A549 (cell line): ENCODE measurements around the gene MPHOSPH6. TPM values are rescaled to one million over a fixed set of nuclear protein-coding genes. Genes with fewer than 3 reads are reported as not detected.

Experiments
- ATAC-seq, 2 experiments: fragments of 200-7000 bp in 1 of 2; fragments of >200 bp in 1 of 2; cut with Nextera tagmentation in 1 of 2; cut with Tn5 transposase in 1 of 2; 3 replicates each; pipeline versions ENCODE4 v1.8.0 to v1.9.1; 2018 to 2020; ENCODE audit warnings: mild to moderate bottlenecking in 1 of 2, moderate library complexity in 1 of 2
- CTCF ChIA-PET: fragments of 300-600 bp; sonication (Branson Sonifier 250); formaldehyde crosslinking; extraction: SDS; loops from one replicate; lab custom pipeline; 2021; ENCODE audit warnings: antibody characterized with exemption, inconsistent platforms; lab: Yijun Ruan, JAX
- POLR2A ChIA-PET: fragments of 350-600 bp; formaldehyde crosslinking; extraction: SDS; loops from one replicate; lab custom pipeline; 2021; ENCODE audit warnings: antibody characterized with exemption, inconsistent platforms; lab: Yijun Ruan, JAX
- DNase-seq, 2 experiments: peaks; one replicate each; pipeline versions ENCODE4 v3.0.0 to v3.0.0-alpha.2; 2011 to 2016; ENCODE audit warnings: low read depth in 1 of 2, low spot score in 1 of 2
- FAIRE-seq: peaks from 2 replicates; lab custom pipeline; 2011; peaks lifted over from hg19 to GRCh38; lab: Jason Lieb, UNC
- H3K27ac ChIP-seq, 2 experiments: fragments of >200 bp; sonication (Bioruptor Twin); formaldehyde crosslinking; 3 replicates each; pipeline ENCODE4 v1.5.1; 2016 to 2017
- H3K4me1 ChIP-seq: fragments of >200 bp; sonication (Bioruptor Twin); formaldehyde crosslinking; 3 replicates; pipeline ENCODE4 v1.6.1; 2016
- H3K4me2 ChIP-seq: fragments of >200 bp; sonication (Bioruptor Twin); formaldehyde crosslinking; 3 replicates; pipeline ENCODE4 v1.6.1; 2016
- H3K4me3 ChIP-seq: fragments of >200 bp; sonication (Bioruptor Twin); formaldehyde crosslinking; 3 replicates; pipeline ENCODE4 v1.5.1; 2016
- H3K9me3 ChIP-seq: fragments of >200 bp; sonication (Bioruptor Twin); formaldehyde crosslinking; 3 replicates; pipeline ENCODE4 v1.6.1; 2016
- ATOH8 ChIP-seq: fragments of 250-450 bp; sonication (Bioruptor Pico); IDR thresholded peaks from 2 replicates; pipeline ENCODE4 v1.5.0; 2020; ENCODE audit warnings: low read depth, mild to moderate bottlenecking, moderate library complexity
- CBX8 ChIP-seq: fragments of 200-600 bp; sonication (generic); IDR thresholded peaks from 2 replicates; pipeline ENCODE4 v1.6.1; 2016
- CHD2 ChIP-seq: fragments of 150-350 bp; IDR thresholded peaks from 2 replicates; pipeline ENCODE4 v1.6.1; 2014; ENCODE audit warnings: low read length; ENCODE audit not compliant: partially characterized antibody
- E2F6 ChIP-seq: IDR thresholded peaks from 2 replicates; pipeline ENCODE4 v1.6.1; 2012; ENCODE audit warnings: low read depth, borderline replicate concordance
- ESRRA ChIP-seq: fragments of 150-350 bp; IDR thresholded peaks from 2 replicates; pipeline ENCODE4 v1.6.1; 2014; ENCODE audit warnings: mild to moderate bottlenecking, low read length, borderline replicate concordance
- GATA3 ChIP-seq: IDR thresholded peaks from 2 replicates; pipeline ENCODE4 v1.6.1; 2012; ENCODE audit warnings: borderline replicate concordance
- HMGXB4 ChIP-seq: fragments of 250-450 bp; sonication (Bioruptor Pico); IDR thresholded peaks from 2 replicates; pipeline ENCODE4 v1.5.0; 2021; ENCODE audit warnings: mild to moderate bottlenecking, moderate library complexity, borderline replicate concordance
- HOXA7 ChIP-seq: fragments of 250-450 bp; sonication (Bioruptor Pico); IDR thresholded peaks from 2 replicates; pipeline ENCODE4 v1.5.0; 2020; ENCODE audit warnings: mild to moderate bottlenecking, moderate library complexity
- HOXB13 ChIP-seq: fragments of 250-450 bp; sonication (Bioruptor Pico); IDR thresholded peaks from 2 replicates; pipeline ENCODE4 v1.5.0; 2020; ENCODE audit warnings: low read depth, mild to moderate bottlenecking, moderate library complexity
- MAZ ChIP-seq: fragments of 150-350 bp; IDR thresholded peaks from 2 replicates; pipeline ENCODE4 v1.6.1; 2014; ENCODE audit warnings: antibody characterized with exemption, low read depth, low read length, borderline replicate concordance
- MYC ChIP-seq: IDR thresholded peaks from 2 replicates; pipeline ENCODE4 v1.6.1; 2012; ENCODE audit warnings: mild to moderate bottlenecking, inconsistent platforms, low read length, improper control_type of control experiment, borderline replicate concordance
- NPAS2 ChIP-seq: fragments of 250-450 bp; sonication (Bioruptor Pico); IDR thresholded peaks from 2 replicates; pipeline ENCODE4 v1.8.0; 2022; ENCODE audit warnings: mild to moderate bottlenecking, moderate library complexity, borderline replicate concordance
- NR3C1 ChIP-seq: fragments of >200 bp; sonication (Bioruptor Twin); formaldehyde crosslinking; IDR thresholded peaks from 3 replicates; pipeline ENCODE4 v1.6.1; 2017
- PHF8 ChIP-seq: fragments of 200-600 bp; sonication (generic); IDR thresholded peaks from 2 replicates; pipeline ENCODE4 v1.6.1; 2016; ENCODE audit warnings: low read depth, mild to moderate bottlenecking, antibody characterized with exemption, moderate library complexity, borderline replicate concordance
- RARB ChIP-seq: fragments of 250-450 bp; sonication (Bioruptor Pico); IDR thresholded peaks from 2 replicates; pipeline ENCODE4 v1.8.0; 2021; ENCODE audit warnings: mild to moderate bottlenecking, moderate library complexity
- RCOR1 ChIP-seq: fragments of 150-350 bp; IDR thresholded peaks from 2 replicates; pipeline ENCODE4 v1.6.1; 2014; ENCODE audit warnings: antibody characterized with exemption, low read length, low read depth
- TFCP2L1 ChIP-seq: fragments of 250-450 bp; sonication (Bioruptor Pico); IDR thresholded peaks from 2 replicates; pipeline ENCODE4 v1.5.0; 2021; ENCODE audit warnings: mild to moderate bottlenecking
- TP53 ChIP-seq: fragments of 250-450 bp; sonication (Bioruptor Pico); IDR thresholded peaks from 2 replicates; pipeline ENCODE4 v1.5.0; 2021; ENCODE audit warnings: mild to moderate bottlenecking, moderate library complexity
- ZFP36 ChIP-seq: fragments of 450-650 bp; IDR thresholded peaks from 2 replicates; pipeline ENCODE4 v1.6.1; 2014; ENCODE audit warnings: borderline replicate concordance; ENCODE audit not compliant: partially characterized antibody
- ZSCAN20 ChIP-seq: fragments of 250-450 bp; sonication (Bioruptor Pico); IDR thresholded peaks from 2 replicates; pipeline ENCODE4 v1.8.0; 2022; ENCODE audit warnings: mild to moderate bottlenecking, moderate library complexity
- WGBS: methylation state at CpG from one replicate; pipeline ENCODE4 v1.1.6; 2017; ENCODE audit errors: missing lambda C conversion rate; 5-methylcytosine and 5-hydroxymethylcytosine counted together
- polyA plus RNA-seq, 4 experiments: library from polyadenylated mRNA; depleted of rRNA in 3 of 4; stranded (reverse); fragments of >200 nt; fragmentation: RNase III in 1 of 4; extraction: RNeasy Plus Mini Kit Qiagen cat#74134 plus additional on column Dnase treatment in 1 of 4; gene quantifications; 2 replicates in 3 of 4; 3 replicates in 1 of 4; pipeline ENCODE4 v1.2.3, GENCODE V29; 2011 to 2017

Gene MPHOSPH6
- polyA plus RNA-seq, 2 of the 4 experiments (the other 2 are of a cell fraction): 43.7 to 49.4 TPM

- POLR2A ChIA-PET: no interaction called here
- CTCF ChIA-PET: no interaction called here
These were observed 20.5 kb downstream of the MPHOSPH6 start for GRCh38 chr16:82149536-82149935.

GRCh38 chr16:82147546-82147945 is 22.5 kb downstream of the MPHOSPH6 start:
- H3K9me3 ChIP-seq: no peaks in the 10 kb centered on the region
- POLR2A ChIA-PET: no interaction called here
- DNase-seq: no peak
- H3K4me3 ChIP-seq: no peak overlapping the region
- CTCF ChIA-PET: no interaction called here
- no peak for ATAC-seq
- no peak overlapping the region for H3K4me2 ChIP-seq
- WGBS: 95% methylated on average over 5 of the region's 5 CpGs
- no peak for FAIRE-seq
- H3K27ac ChIP-seq: no peak overlapping the region
- TF ChIP-seq NR3C1: no peak
- H3K4me1 ChIP-seq: peaks cover 2% of the 10 kb centered on the region; the same call in 1 of the 3 replicates

More at GRCh38 chr16:82149536-82149935, 20.5 kb downstream of the MPHOSPH6 start:
- DNase-seq (no peak), ATAC-seq (no peak), FAIRE-seq (no peak)
- Histone ChIP-seq H3K9me3 (peaks cover 1% of the 10 kb centered on the region; the same call in 1 of the 3 replicates), H3K4me3 (no peak overlapping the region), H3K27ac (no peak overlapping the region), H3K4me2 (no peak overlapping the region), H3K4me1 (peaks cover 9% of the 10 kb centered on the region; the same call in 2 of the 3 replicates)
- 95% methylated on average over 2 of the region's 2 CpGs for WGBS
- TF ChIP-seq RCOR1 (no peak), GATA3 (no peak), MAZ (no peak), ESRRA (no peak), PHF8 (no peak), MYC (no peak), NPAS2 (CRISPR knock-in tag) (no peak), CHD2 (no peak), NR3C1 (no peak), TFCP2L1 (CRISPR knock-in tag) (no peak), RARB (CRISPR knock-in tag) (no peak), HOXA7 (CRISPR knock-in tag) (no peak), ZSCAN20 (CRISPR knock-in tag) (no peak), E2F6 (no peak), HOXB13 (CRISPR knock-in tag) (no peak), HMGXB4 (no peak), ZFP36 (no peak)

GRCh38 chr16:82146957-82147356 is 23.1 kb downstream of the MPHOSPH6 start:
- no peak for FAIRE-seq
- Histone ChIP-seq H3K27ac (no peak overlapping the region), H3K4me1 (no peaks in the 10 kb centered on the region), H3K4me3 (no peak overlapping the region), H3K9me3 (no peaks in the 10 kb centered on the region), H3K4me2 (no peak overlapping the region)
- CTCF ChIA-PET: no interaction called here
- TF ChIP-seq MYC (no peak), TP53 (CRISPR knock-in tag) (no peak), ATOH8 (CRISPR knock-in tag) (no peak), CBX8 (no peak), RARB (CRISPR knock-in tag) (no peak)
- no peak for DNase-seq
- 83% methylated on average over 5 of the region's 5 CpGs for WGBS
- ATAC-seq: no peak; a peak in 1 of 6 replicates
- POLR2A ChIA-PET: no interaction called here
